Hematopoietic multipotent progenitor cell treated with erythropoietin and hydrocortisone succinate and interleukin-3 and kit ligand, for 15 days (in vitro differentiated cells): ENCODE data around the gene ADPRHL1.
A peak's percentile ranks its signal among the peaks of the same experiment; 100 is the strongest.

Source experiments
- DNase-seq: peaks from one replicate; pipeline ENCODE4 v3.0.0-alpha.2; 2015; ENCODE audit warnings: low spot score

The ADPRHL1 gene

DNA sequence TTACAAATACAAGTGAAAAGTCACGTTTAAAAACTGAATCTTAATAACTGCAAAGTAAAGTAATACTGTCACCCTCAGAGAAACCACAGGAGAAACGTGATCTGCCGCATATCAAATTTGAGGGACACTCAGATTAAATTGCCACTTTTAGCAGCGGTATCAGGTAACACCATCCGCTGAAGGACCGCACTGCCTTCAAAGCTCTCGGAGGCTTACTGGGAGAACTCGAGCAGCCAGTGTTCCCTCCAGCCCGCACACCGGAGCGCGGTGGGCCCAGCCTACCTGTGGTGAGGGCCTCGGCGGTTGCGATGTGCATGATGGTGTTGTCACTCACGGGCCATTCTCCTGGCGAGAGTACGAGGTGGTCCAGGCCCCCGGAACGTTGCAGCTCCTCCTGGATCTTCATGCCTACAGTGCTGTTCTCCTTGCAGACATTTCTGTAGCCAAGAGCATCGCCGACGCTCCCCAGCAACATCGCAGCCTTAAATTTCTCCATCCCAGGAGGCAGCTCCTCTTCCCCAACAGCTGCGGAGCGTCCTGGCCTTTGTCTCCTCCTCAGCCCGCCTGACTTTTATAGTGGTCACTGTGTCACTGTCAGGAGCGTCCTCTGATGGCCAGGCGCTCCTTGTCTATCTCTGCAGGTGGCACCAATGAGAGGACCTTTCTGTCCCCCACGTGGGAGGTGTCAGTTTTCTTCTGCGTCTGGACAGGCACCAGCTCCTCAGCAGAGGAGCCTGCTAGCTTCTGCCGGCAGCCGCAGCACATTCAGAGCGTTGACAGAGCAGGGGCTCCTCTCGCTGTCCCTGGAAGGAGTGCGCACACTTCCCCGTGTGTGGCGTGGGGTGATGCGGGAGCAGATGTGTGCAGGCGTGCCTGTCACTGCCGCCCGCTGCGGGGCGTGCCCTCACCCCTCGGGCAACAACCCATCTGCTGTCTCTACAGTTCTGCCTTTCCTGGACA, at the start of gene ADPRHL1:
Gene ADPRHL1 (minus strand): TSS at position 547 of the 960 bp plus-strand sequence. CDS start 51 bp downstream, at position 496.
- no peak for DNase-seq

DNA sequence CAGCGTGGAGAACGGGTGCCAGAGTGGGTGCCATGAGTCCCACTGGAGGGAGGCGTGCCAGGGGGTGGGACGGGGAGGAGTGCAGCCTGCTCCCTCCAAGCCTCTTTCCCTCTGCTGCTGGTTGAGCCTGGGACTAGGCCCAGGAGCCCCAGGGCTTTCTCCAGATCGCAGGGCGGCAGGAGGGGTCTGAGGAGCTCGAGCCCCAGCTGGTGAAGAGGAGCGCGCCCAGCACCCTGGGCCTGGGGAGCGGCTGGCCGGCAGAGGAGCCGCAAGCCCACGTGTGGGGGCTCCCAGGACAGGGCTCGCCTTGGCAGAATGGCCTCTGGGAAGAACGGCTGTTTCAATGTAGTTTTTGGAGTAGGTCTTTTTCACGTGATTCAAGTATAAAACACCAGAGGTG, 49.4 kb upstream of the ADPRHL1 start:
- no peak for DNase-seq

DNA sequence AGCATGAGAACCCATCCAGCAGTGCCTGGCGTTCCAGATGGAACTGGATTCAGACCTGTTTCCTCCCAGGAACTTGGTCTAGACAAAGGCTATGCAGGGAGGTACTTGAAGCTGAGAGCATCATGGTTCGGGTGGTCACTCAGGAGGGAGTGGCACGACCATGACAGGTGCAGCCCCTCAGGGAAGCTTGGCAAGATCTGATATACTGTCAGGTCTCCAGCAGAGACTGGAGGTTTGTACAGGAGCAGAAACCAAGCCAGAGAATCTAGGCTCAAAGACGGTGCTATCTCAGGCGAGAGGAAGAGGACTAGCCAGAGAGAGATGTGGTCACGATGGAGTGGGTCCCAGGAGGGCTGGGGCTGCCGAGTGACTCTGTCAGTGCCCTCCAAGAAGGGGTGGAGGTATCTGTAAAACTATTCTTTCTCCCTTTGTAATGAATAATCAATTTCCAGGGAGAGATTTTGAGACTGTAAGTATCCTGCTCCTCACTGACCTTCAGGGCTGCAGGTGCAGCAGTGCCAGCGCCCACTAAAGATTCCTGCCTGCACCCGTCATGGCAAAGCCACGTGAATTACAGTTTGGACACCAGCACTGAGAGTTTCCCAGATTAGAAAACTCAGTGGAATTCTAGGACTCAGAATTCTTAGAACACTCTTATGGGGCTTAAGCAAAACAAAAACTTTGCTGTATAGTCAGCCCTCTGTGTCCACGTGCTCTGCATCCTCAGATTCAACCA, 47.4 kb upstream of the ADPRHL1 start:
- no peak for DNase-seq

DNA sequence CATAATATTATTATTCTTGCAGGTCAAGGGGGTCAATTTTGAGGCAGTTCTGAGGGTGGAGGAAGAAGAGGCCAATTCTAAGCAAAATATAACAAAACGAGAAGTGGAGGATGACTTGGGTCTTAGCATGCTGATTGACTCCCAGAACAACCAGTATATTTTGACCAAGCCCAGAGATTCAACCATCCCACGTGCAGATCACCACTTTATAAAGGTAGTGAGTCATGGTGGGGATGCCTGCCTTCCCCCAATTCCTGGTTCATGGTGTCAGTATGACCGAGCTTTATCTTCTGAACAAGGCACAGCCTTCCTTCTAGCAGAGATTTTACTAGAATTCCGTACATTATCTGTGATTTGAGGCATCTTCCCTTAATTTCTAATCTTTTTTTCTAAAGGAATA, 46.6 kb upstream of the ADPRHL1 start:
- DNase-seq: no peak

DNA sequence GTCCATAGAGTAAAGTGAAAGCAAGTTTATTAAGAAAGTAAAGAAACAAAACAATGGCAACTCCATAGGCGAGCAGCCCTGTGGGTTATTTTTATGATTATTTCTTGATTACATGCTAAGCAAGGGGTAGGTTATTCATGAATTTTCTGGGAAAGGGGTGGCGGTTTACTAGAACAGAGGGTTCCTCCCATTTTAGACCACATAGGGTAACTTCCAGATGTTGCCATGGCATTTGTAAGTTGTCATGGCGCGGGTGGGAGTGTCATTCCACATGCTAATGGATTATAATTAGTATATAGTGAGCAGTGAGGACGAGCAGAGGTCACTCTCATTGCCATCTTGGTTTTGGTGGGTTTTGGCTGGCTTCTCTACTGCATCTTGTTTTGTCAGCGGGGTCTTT, 45.6 kb upstream of the ADPRHL1 start:
- no peak for DNase-seq

DNA sequence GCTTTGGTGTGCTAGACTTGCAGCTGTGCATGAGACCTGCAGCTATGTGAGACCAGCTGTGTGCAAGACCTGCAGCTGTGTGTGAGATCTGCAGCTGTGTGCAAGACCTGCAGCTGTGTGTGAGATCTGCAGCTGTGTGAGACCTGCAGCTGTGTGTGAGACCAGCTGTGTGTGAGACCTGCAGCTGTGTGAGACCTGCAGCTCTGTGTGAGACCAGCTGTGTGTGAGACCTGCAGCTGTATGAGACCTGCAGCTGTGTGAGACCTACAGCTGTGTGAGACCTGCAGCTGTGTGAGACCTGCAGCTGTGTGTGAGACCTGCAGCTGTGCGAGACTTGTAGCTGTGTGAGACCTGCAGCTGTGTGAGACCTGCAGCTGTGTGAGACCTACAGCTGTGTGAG, 43.9 kb upstream of the ADPRHL1 start:
- no peak for DNase-seq

DNA sequence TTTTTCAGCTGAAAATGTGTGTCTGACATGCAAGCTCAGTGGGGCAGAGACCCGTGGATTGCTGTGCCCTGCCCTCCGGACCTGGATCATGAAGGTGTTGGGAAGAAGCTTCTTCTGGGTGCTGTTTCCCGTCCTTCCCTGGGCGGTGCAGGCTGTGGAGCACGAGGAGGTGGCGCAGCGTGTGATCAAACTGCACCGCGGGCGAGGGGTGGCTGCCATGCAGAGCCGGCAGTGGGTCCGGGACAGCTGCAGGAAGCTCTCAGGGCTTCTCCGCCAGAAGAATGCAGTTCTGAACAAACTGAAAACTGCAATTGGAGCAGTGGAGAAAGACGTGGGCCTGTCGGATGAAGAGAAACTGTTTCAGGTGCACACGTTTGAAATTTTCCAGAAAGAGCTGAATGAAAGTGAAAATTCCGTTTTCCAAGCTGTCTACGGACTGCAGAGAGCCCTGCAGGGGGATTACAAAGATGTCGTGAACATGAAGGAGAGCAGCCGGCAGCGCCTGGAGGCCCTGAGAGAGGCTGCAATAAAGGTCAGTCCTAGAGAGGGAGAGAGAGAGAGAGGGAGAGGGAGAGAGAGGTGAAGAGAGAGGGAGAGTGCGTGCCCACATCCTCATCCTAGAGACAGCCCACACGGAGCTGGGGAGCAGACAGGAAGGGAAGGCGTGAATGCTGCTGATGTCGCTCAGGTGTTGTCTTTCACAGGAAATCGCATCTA, 42.4 kb upstream of the ADPRHL1 start:
- no peak for DNase-seq

DNA sequence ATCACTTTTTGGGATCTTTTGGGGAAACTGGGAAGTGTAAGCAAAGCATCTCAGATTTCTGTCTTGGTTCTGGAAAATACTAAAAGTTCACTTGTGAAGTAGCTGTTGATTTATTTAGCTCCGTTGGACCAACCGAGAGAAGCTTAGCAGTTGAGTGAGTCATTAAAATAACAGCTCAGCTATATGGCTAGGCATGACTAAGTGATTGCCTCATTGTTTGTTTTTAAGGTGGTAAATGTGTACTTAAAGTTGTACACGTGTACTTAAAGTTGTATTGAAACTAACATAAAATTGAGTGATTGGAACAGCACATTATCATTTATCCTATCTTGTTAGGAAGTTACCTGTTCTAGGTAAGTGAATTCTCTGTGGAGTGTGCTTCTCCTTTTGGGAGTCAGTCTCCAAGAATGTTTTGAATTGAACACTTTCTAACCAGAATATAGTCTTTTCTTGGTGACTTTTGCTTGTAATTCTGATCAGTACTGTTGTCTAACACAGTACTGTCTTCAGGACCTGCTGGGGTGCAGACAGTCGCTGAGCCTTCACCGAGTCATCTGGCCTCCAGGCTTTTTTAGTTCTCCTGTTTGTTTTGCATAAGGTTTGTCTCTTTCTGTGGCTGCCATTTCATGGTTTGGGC, 40.1 kb upstream of the ADPRHL1 start:
- peak; percentile 64 for DNase-seq

DNA sequence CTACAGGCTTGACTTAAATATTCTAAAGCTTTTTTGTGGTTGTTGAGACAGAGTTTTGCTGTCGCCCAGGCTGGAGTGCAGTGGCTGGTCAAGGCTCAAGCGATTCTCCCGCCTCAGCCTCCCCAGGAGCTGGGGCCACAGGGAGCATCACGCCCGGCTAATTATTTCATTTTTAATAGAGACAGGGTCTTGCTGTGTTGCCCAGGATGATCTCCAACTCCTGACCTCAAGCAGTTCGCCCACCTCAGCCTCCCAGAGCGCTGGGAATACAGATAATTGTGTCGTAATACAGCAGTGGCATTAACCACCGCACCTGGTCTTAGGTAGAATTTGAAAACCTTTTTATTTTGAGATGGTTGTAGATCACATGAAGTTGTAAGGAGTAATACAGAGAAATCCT, 38.7 kb upstream of the ADPRHL1 start:
- DNase-seq: no peak

DNA sequence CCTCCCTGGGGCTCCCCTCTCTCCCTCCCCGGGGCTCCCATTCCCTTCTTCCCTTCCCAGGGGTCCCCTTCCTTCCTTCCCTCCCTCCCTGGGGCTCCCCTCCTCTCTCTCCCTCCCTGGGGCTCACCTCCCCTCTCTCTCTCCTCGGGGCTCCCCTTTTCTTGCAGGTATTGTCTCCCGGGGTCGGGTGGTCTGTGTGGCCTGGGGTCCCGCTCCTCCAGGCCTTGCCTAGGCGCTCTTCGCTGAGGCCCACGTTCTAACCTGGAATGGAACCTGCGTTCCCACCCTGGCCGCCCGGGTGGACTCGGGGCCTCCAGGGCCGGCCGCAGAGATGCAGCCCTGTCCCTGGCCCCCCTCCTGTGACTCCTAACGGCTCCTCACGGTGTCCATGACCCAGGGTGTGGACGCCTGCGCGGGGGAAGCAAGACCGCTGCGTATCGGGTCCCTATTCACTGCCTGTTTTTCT, 38.2 kb upstream of the ADPRHL1 start:
- peak; percentile 42 for DNase-seq

DNA sequence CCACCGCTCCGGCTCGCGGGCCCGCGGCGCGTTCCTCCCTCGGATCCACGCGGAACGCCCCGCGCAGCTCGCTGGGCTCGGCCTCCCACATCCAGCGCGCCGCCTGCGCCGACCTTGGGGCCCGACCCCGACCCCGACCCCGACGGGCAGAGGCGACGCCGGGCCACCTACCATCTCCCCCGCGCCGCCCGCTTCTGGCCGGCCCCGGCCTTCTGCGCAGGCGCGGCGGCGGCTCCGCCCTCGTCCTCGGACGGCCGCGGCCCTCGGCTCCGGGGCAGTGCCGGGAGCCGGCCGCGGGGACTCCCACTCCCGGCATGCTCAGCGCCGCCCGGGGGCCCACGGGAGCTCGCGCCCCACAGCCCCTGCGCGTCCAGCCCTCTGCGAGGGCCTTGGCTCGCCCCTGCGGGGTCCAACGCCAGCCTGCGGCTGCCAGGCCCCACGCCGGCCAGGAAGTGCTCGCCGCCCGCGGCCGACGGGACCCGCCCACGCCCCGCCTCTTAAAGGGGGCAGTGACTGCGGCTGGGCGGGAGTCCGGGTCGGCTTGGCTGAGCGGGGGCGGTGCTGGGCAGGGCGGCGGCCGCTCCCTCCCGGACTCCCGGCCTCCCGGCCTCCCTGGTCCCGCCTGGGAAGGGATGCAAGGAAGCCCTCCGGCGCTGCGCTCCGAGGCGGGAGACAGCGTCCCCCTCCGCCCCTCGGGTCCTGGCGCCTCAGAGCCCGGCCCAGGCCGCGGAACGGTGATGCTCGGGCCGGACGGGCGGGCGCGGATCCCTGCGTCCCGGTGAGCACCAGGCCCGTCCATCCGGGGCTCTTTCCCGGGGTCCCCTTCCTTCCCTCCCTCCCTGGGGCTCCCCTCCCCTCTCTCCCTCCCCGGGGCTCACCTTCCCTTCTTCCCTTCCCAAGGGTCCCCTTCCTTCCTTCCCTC, 37.5 kb upstream of the ADPRHL1 start, which contains the start of gene DCUN1D2:
Gene DCUN1D2 (minus strand): TSS at position 216 of the 922 bp plus-strand sequence. CDS start 42 bp downstream, at position 174.
- peak; percentile 84 for DNase-seq

DNA sequence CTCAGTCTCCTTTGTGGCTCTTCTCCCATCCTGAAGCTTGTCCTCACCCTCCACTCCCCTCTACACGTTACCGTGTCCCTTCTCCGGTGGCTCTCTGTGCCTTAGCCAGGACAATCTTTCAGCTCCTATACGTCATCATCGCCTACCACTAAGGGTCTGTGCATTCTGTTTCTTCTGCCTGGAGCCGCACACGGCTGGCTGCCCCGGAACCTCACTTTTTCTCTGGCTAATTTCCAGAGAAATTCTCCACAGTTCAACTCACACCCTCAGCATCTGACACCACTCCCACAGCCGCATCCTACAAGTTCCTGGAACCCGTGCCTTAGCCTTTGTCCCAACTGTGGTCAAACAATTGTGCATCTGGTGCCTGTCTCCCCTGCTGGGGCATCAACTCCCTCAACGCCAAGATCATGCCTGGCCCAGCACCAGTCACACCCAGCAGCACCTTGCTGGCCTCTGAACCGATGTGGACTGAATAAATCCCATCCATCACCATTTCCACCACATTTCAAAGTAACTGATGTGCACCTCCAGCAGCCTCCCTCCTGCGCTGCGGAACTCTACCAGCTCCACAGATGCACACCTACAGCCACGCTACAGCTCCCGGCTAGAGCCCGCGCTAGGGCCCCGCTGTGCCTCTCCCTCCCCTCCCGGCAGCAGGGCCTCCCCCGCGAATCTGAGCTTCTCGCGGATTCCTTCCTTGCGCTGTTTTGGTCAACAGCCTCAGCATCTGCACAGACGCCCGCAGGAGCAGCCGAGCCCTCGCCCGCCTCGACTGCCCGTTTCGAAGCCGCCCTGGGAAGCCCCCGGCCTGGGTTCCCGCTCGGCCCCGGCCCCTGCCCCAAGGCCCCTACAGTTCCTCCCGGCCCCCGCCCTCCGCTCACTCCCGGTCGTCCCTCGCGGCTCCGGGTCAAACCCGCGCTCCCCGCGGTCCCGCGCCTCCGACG, 36.5 kb upstream of the ADPRHL1 start:
- DNase-seq: no peak

DNA sequence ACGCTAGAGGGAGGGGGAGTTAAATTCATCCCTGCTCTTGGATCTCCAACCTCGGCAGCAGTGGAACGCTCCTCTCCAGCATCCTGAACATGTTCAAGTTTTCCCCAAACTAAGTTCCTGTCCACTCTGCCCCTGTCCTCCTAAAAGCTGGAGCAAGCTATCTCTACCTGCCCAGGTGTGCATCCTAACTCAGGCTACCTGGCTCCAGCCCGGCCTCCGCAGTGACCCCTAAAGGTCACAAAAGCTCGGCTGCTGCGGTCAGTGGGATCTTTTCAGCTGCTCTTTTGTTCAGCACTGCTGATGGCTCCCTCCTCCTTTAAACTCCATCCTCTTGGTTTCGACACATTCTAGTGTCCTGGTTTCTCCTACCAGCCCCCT, 35.9 kb upstream of the ADPRHL1 start:
- no peak for DNase-seq

DNA sequence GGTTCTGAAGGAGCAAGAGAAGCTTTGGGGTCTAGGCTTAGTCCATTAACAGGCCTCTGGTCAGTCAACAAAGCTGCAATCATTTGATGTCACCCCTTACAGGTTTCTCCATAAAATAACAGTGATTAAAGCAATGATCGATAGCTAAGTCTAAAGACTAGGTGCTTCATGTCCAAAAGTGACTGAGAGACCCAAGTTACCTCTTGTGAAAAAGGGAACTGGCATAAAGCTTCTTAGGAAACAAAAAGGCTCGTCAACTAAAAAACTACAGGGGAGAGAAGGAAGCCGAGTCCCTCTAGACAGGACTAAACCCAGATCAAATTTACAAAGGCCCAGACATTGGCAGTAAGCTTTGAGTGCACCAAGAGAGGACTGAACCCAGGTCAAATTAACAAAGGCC, 35.0 kb upstream of the ADPRHL1 start:
- DNase-seq: no peak

DNA sequence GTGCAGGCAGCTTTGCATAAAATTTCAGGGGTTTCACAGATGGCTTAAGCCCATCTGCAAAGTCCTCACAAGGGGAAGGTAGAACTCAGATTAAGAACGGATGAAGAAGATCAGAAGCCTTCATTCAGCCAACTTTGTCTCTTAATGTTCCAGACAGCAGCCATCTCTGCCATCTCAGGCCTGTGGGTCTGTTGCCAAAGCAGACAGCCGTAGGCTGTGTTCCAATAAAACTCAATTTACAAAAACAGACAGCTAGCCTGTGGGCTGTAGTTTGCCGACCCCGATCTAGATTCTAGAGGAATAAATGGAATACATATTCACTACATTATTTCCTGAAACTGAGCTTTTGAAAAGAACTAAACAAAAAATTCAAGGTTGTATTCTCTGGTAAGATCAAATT, 33.4 kb upstream of the ADPRHL1 start:
- DNase-seq: no peak

DNA sequence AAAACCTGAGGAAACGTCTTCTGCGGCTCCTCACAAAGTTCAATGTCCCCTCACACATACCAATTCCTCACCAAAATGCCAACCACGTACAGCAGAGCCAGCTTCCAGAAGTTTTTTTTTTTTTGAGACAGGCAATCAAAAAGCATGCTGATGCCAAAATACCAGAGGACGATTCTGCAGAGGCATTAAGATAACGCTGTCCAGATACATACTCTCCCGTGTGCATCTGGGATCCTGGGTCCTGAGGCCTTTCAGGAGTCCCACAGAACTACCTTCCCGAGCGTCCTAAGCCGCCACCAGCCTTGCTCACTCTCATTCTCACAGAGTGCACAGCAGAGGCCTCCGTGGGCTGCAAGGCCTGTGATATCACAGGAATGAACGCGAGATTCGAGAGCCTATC, 32.3 kb upstream of the ADPRHL1 start:
- no peak for DNase-seq

DNA sequence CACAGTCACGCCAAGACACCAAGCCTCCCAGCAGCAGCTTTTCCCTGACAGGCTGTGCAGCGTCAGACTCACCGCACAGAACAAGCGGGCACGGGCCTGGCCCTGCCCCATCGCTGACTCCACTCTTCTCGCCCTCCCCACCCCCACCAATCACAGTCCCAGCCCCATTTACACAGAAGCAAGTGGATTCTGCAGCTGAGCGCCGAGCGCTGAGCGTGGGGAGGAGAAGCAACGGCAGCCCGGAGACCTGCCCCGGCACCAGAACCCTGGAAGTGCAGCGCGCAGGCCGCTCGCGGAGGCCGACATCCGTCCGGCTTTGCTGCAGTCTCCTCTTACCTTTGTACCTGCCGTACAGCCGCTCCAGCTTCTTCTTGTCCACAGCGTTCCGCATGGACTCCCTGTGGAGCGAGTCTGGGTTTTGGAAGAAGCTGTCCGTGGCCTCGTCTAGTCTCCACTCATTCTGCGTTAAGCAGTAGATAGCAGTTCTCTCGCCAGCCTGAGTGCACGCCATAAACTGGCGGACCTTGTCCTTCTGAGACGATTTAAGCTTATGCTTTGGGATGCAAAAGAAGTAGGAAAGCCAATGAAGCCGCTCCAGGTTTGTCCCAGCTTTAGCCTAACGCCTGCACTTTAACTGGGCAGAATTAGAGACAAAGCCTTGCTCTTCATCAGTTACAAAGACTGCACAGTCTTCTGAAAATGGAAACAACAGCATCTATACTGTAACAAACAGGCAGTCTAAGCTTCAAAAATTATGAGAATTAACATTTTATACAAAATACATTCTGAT, 30.4 kb upstream of the ADPRHL1 start:
- no peak for DNase-seq

DNA sequence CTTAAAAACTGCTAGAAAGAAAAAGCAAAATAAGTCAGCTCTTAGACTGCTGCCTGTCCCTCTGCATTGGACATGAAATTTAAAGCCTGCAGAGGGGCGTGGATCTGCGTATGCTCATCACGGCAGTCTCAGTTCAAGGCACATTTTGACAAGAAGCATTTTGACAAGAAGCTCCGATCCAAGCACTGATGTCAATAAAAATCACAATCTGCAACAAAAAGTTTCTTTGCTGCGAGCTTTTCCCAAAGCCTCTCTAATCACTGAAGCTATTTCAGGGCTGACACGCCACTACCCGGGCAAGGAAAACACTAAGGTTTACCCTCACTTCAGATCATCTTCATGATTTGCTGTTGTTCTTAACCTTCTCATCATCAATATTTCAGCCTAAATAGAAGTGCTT, 29.8 kb upstream of the ADPRHL1 start:
- DNase-seq: no peak

DNA sequence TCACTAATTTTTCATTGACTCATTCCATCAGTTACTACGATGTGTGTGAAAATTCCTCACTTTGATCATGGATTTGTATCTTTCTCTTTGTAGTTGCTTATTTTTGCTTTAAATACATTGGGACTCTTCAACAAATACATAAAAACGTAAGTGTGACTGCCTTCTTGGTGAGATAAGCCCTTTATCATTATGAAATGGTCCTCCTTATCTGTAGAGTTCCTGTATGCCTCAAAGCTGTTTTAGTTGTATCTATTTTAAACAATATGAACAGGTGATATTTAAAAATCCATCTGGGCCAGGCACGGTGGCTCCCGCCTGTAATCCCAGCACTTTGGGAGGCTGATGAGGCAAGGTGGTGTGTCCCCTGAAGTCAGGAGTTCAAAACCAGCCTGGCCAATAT, 25.9 kb upstream of the ADPRHL1 start:
- no peak for DNase-seq
